ENCODE data around the gene MRPS22. TPM values are rescaled to one million over a fixed set of nuclear protein-coding genes. Genes with fewer than 3 reads are reported as not detected.
"Not testable (repeated sequence)": the region's sequence is repeated elsewhere in the genome, so short reads cannot be mapped to it uniquely, and the experiment has no call there.

MRPS22 gene
- total RNA-seq, 1 donor from 2014 or later = 77.7 TPM

- TF ChIP-seq CTCF (IDR thresholded peaks at IDR 0.05; ENCODE audit: insufficient read depth, low read length, severe bottlenecking) = no peak
- peaks cover 12% of the 10 kb centered on the region for H3K36me3 ChIP-seq (ENCODE audit: control insufficient read depth, insufficient read depth, low read length)
- FAIRE-seq (no peak), DNase-seq (ENCODE audit: low read depth) (no peak)
- no peak overlapping the region for H3K4me3 ChIP-seq (ENCODE audit: low read depth, low read length)
- H3K27me3 ChIP-seq (ENCODE audit: control insufficient read depth, insufficient read depth, low read length) = no peaks in the 10 kb centered on the region
Observed at GRCh38 chr3:139378587-139379241, 34.9 kb downstream of the MRPS22 start.

GRCh38 chr3:139380575-139380974 lies 36.8 kb downstream of the MRPS22 start:
- Histone ChIP-seq H3K4me3 (ENCODE audit: low read depth, low read length) (no peak overlapping the region), H3K36me3 (ENCODE audit: control insufficient read depth, insufficient read depth, low read length) (peaks cover 11% of the 10 kb centered on the region)
- no peak for FAIRE-seq

GRCh38 chr3:139382291-139382690 lies 38.5 kb downstream of the MRPS22 start:
- DNase-seq (ENCODE audit: low read depth); FAIRE-seq; H3K27me3 ChIP-seq (ENCODE audit: control insufficient read depth, insufficient read depth, low read length); H3K36me3 ChIP-seq (ENCODE audit: control insufficient read depth, insufficient read depth, low read length); H3K4me3 ChIP-seq (ENCODE audit: low read depth, low read length): not testable (repeated sequence)

More at GRCh38 chr3:139380575-139380974, 36.8 kb downstream of the MRPS22 start:
- H3K27me3 ChIP-seq (ENCODE audit: control insufficient read depth, insufficient read depth, low read length) = no peaks in the 10 kb centered on the region
- TF ChIP-seq CTCF (IDR thresholded peaks at IDR 0.05; ENCODE audit: insufficient read depth, low read length, severe bottlenecking) = no peak
- no peak for DNase-seq (ENCODE audit: low read depth)

GRCh38 chr3:139388077-139388476 lies 44.3 kb downstream of the MRPS22 start:
- DNase-seq (ENCODE audit: low read depth) (no peak), FAIRE-seq (no peak)
- Histone ChIP-seq H3K27me3 (ENCODE audit: control insufficient read depth, insufficient read depth, low read length) (no peaks in the 10 kb centered on the region), H3K36me3 (ENCODE audit: control insufficient read depth, insufficient read depth, low read length) (no peaks in the 10 kb centered on the region), H3K4me3 (ENCODE audit: low read depth, low read length) (peak overlapping the region; percentile 96)
- no peak for TF ChIP-seq CTCF (IDR thresholded peaks at IDR 0.05; ENCODE audit: insufficient read depth, low read length, severe bottlenecking)

- no peak for FAIRE-seq
- peak overlapping the region; percentile 96 for H3K4me3 ChIP-seq (ENCODE audit: low read depth, low read length)
- peak; percentile 23 for DNase-seq (ENCODE audit: low read depth)
- TF ChIP-seq CTCF (IDR thresholded peaks at IDR 0.05; ENCODE audit: insufficient read depth, low read length, severe bottlenecking) = no peak
- no peaks in the 10 kb centered on the region for H3K27me3 ChIP-seq (ENCODE audit: control insufficient read depth, insufficient read depth, low read length)
- no peaks in the 10 kb centered on the region for H3K36me3 ChIP-seq (ENCODE audit: control insufficient read depth, insufficient read depth, low read length)
Observed at GRCh38 chr3:139388821-139389551, 45.2 kb downstream of the MRPS22 start.

- no peak for FAIRE-seq
- no peaks in the 10 kb centered on the region for H3K27me3 ChIP-seq (ENCODE audit: control insufficient read depth, insufficient read depth, low read length)
- H3K4me3 ChIP-seq (ENCODE audit: low read depth, low read length) = peak within 1 kb of the TSS; percentile 96
- no peaks in the 10 kb centered on the region for H3K36me3 ChIP-seq (ENCODE audit: control insufficient read depth, insufficient read depth, low read length)
- peak; percentile 96 for DNase-seq (ENCODE audit: low read depth)
- no peak for TF ChIP-seq CTCF (IDR thresholded peaks at IDR 0.05; ENCODE audit: insufficient read depth, low read length, severe bottlenecking)
Observed at GRCh38 chr3:139389552-139390368, 45.9 kb downstream of the MRPS22 start, which contains the start of gene COPB2. Gene COPB2, minus strand, starts transcription at chr3:139389647. Its CDS starts 97 bp downstream, at chr3:139389550.

Data from bronchial epithelial cell (primary cell).